Measurements from ENCODE around the gene FBXL5.

DNA sequence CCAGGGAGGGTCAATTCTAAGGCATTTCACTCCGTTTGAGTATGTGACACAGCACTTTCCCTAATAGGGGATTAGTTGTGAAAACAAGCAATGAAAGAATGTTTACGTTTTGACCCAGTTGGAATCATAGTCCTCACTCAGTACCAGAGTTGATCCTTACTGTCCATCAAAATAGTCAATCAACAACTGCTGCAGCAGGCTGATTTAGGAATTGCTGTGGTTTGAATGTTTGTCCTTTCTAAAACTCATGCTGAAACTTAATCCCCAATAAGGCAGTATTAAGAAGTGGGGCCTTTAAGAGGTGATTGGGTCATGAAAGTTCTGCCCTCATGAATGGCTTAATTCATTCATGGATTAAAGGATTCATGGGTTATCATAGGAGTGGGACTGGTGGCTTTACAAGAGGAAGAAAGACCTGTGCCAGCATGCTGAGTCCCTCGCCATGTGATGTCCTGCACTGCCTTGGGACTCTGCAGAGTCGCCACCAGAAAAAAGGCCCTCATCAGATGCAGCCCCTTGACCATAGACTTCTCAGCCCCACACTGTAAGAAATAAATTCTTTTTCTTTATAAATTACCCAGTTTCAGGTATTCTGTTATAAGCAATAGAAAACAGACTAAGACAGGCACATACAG, 3.1 kb upstream of the FBXL5 start:
- TF ChIP-seq CTCF (IDR thresholded peaks at IDR 0.05; ENCODE audit: low read depth, low read length) (no peak), POLR2A (IDR thresholded peaks at IDR 0.05; ENCODE audit: extremely low read depth, insufficient read length) (no peak)
